Small intestine (tissue), 7 donors: ENCODE results near the gene CHSY1. TPM values are rescaled to one million over a fixed set of nuclear protein-coding genes. Genes with fewer than 3 reads are reported as not detected.
"Not testable (repeated sequence)": the region's sequence is repeated elsewhere in the genome, so short reads cannot be mapped to it uniquely, and the experiment has no call there.

ENCODE experiments used
- DNase-seq, 2 donors: peaks; one replicate each; pipeline versions ENCODE4 v3.0.0 to v3.0.0-alpha.2; 2013
- FAIRE-seq: peaks from 2 replicates; lab custom pipeline; 2012; peaks lifted over from hg19 to GRCh38; lab: Jason Lieb, UNC
- H3K27ac ChIP-seq, 3 donors: one replicate each; pipeline ENCODE4 v1.5.1; 2013; ENCODE audit warnings: low read length in 2 of 3, mild to moderate bottlenecking in 2 of 3, control low read depth in 1 of 3, inconsistent platforms in 1 of 3, low read depth in 1 of 3, moderate library complexity in 1 of 3
- H3K27me3 ChIP-seq, 3 donors: one replicate each; pipeline ENCODE4 v1.6.1; 2013; ENCODE audit warnings: low read length in 3 of 3, inconsistent platforms in 1 of 3; ENCODE audit not compliant: control insufficient read depth in 3 of 3, insufficient read depth in 3 of 3
- H3K36me3 ChIP-seq, 3 donors: one replicate each; pipeline ENCODE4 v1.6.1; 2013; ENCODE audit warnings: low read length in 3 of 3, inconsistent platforms in 1 of 3, low read depth in 1 of 3, mild to moderate bottlenecking in 1 of 3, moderate library complexity in 1 of 3; ENCODE audit not compliant: control insufficient read depth in 3 of 3, insufficient read depth in 2 of 3
- H3K4me1 ChIP-seq, 3 donors: one replicate each; pipeline ENCODE4 v1.6.1; 2013; ENCODE audit warnings: low read length in 2 of 3, inconsistent platforms in 1 of 3, low read depth in 1 of 3, mild to moderate bottlenecking in 1 of 3, moderate library complexity in 1 of 3; ENCODE audit not compliant: control insufficient read depth in 3 of 3, insufficient read depth in 2 of 3
- H3K4me3 ChIP-seq, 3 donors: one replicate each; pipeline ENCODE4 v1.5.1; 2013; ENCODE audit warnings: low read length in 3 of 3, control low read depth in 1 of 3, inconsistent platforms in 1 of 3, low read depth in 1 of 3, mild to moderate bottlenecking in 1 of 3, moderate library complexity in 1 of 3
- H3K9me3 ChIP-seq, 2 donors: one replicate each; pipeline ENCODE4 v1.6.1; 2013; ENCODE audit warnings: low read depth in 1 of 2, low read length in 1 of 2; ENCODE audit not compliant: control insufficient read depth in 2 of 2, insufficient read depth in 1 of 2
- WGBS, 3 donors: extraction: QIAGEN DNeasy Blood & Tissue Kit; methylation state at CpG; one replicate each; pipeline ENCODE4 v1.1.7; 2013; 5-methylcytosine and 5-hydroxymethylcytosine counted together
- polyA plus RNA-seq, 4 donors: library from polyadenylated mRNA; stranded (reverse) in 3 of 4; unstranded in 1 of 4; fragments of 200-250 nt in 3 of 4; fragments of 120-200 nt in 1 of 4; gene quantifications; one replicate each; pipeline versions ENCODE4 v1.2.1 to v1.2.3, GENCODE V29; 2013
- donor health status: healthy with polysubstance abuse.
- donor health status: control.
- donor health status: control.
- donor health status: Bipolar disorder and iron deficiency.
- donor health status: healthy.

The CHSY1 gene
- polyA plus RNA-seq, 4 donors, result 1.6 to 13.1 (median 6.0) TPM

GRCh38 chr15:101126618-101127505 lies 125.0 kb downstream of the CHSY1 start:
- H3K4me3 ChIP-seq, result no peak overlapping the region
- 52 to 68% (median 55%) methylated on average over 11 of the region's 11 CpGs for WGBS, 3 donors

GRCh38 chr15:101125881-101126428 lies 125.9 kb downstream of the CHSY1 start:
- peaks cover 0 to 26% (median 12%) of the 10 kb centered on the region in 3 donors for H3K4me1 ChIP-seq
- not testable (repeated sequence) for DNase-seq, H3K36me3 ChIP-seq, FAIRE-seq, H3K27me3 ChIP-seq, H3K9me3 ChIP-seq, H3K27ac ChIP-seq, H3K4me3 ChIP-seq
- WGBS, 3 donors, result 79 to 82% (median 81%) methylated on average over 13 of the region's 13 CpGs

More at GRCh38 chr15:101126618-101127505, 125.0 kb downstream of the CHSY1 start:
- peaks cover 0 to 4% (median 0%) of the 10 kb centered on the region in 3 donors for H3K27me3 ChIP-seq
- H3K9me3 ChIP-seq, result peaks cover 0 to 9% of the 10 kb centered on the region in 2 donors
- H3K36me3 ChIP-seq, result no peaks in the 10 kb centered on the region
- peaks cover 0 to 17% (median 12%) of the 10 kb centered on the region in 3 donors for H3K4me1 ChIP-seq
- DNase-seq, result no peak
- H3K27ac ChIP-seq, result peak overlapping the region; percentile 72 to 94 (median 72)
- FAIRE-seq, result no peak

Other genes with a start within 250 kb of the CHSY1 start
- 100 to 1,000 TPM in 3 of 4 donors, 10 to 100 TPM in 1; 88.2 to 148 (median 132) TPM for gene SELENOS, start 25.4 kb upstream of the CHSY1 start, polyA plus RNA-seq
- 10 to 100 TPM; 62.3 to 82.7 (median 73.2) TPM for gene SNRPA1, start 43.2 kb upstream of the CHSY1 start, polyA plus RNA-seq
- gene PCSK6, start 237.7 kb upstream of the CHSY1 start, polyA plus RNA-seq, result 10 to 100 TPM in 1 of 4 donors, 1 to 10 TPM in 2, under 1 TPM in 1; 0.67 to 26.2 (median 6.5) TPM